Suprapubic skin (tissue), 4 donors: ENCODE measurements around the gene HMG20B.

Experiments
- EP300 ChIP-seq: sonication (generic); formaldehyde crosslinking; IDR thresholded peaks from one replicate; pipeline ENCODE4 v1.6.1; 2017; ENCODE audit warnings: antibody characterized with exemption
- POLR2A ChIP-seq, 2 donors: fragments of 450-650 bp; IDR thresholded peaks; one replicate each; pipeline ENCODE4 v1.6.1; 2017; ENCODE audit warnings: antibody characterized with exemption in 2 of 2, mild to moderate bottlenecking in 2 of 2, moderate library complexity in 2 of 2
- POLR2AphosphoS5 ChIP-seq, 3 donors: sonication (generic); formaldehyde crosslinking; IDR thresholded peaks; one replicate each; pipeline ENCODE4 v1.6.1; 2017; ENCODE audit warnings: antibody characterized with exemption in 3 of 3
- TF ChIP-seq, protein P1 (sequence below), 2 donors: fragments of 200-600 bp in 1 of 2; fragments of 450-650 bp in 1 of 2; sonication (generic) in 1 of 2; IDR thresholded peaks; one replicate each; pipeline ENCODE4 v1.5.1; 2016 to 2019; ENCODE audit warnings: antibody characterized with exemption in 2 of 2, mild to moderate bottlenecking in 1 of 2, moderate library complexity in 1 of 2

DNA sequence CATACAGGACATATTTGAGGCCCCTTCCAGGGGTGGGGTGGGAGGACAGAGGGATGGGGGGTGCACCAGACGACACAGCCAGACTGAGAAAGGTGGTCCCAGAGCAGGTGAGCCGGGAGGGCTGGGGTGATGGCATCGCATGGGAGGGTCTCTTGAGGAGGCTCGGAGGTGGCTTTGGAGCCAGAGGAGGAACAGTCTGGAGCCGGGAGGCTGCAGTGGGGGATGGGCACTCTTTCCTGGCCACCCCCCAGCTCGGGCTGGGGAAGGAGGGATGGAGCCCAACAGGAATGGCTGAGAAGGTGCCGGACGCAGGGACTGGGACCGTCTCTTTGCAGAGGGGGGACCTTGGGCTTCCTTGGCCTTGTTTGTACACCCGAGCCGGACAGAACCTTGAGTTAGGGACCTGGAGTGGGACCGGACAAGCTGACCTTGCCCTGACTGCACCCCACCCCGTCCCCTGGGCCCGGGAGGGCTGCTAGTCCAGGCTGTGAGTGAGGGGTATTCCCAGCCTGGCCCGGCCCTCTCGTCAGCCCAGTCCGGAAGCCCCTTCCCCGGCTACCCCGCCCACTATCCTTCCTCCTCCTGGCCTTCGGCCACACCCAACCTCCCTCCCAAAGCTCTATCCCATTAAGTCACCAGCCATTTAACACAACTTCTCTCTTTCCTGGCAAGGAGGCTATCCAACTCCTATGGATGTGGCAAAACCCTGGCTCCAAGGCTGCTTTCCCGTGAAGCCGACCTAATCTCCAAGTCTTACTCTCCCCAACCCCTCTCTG, 34.7 kb downstream of the HMG20B start:
- TF ChIP-seq POLR2A (IDR thresholded peaks at IDR 0.05): no peak
- TF ChIP-seq, protein P1, sequence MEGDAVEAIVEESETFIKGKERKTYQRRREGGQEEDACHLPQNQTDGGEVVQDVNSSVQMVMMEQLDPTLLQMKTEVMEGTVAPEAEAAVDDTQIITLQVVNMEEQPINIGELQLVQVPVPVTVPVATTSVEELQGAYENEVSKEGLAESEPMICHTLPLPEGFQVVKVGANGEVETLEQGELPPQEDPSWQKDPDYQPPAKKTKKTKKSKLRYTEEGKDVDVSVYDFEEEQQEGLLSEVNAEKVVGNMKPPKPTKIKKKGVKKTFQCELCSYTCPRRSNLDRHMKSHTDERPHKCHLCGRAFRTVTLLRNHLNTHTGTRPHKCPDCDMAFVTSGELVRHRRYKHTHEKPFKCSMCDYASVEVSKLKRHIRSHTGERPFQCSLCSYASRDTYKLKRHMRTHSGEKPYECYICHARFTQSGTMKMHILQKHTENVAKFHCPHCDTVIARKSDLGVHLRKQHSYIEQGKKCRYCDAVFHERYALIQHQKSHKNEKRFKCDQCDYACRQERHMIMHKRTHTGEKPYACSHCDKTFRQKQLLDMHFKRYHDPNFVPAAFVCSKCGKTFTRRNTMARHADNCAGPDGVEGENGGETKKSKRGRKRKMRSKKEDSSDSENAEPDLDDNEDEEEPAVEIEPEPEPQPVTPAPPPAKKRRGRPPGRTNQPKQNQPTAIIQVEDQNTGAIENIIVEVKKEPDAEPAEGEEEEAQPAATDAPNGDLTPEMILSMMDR (IDR thresholded peaks at IDR 0.05): no peak
- no peak for TF ChIP-seq POLR2AphosphoS5 (IDR thresholded peaks at IDR 0.05)
- no peak for TF ChIP-seq EP300
